ENCODE measurements around the gene NAA38. TPM values are rescaled to one million over a fixed set of nuclear protein-coding genes. Genes with fewer than 3 reads are reported as not detected.

Gene NAA38
- total RNA-seq, 2 experiments from 2014 or later: 15.4 to 16.3 TPM

DNA sequence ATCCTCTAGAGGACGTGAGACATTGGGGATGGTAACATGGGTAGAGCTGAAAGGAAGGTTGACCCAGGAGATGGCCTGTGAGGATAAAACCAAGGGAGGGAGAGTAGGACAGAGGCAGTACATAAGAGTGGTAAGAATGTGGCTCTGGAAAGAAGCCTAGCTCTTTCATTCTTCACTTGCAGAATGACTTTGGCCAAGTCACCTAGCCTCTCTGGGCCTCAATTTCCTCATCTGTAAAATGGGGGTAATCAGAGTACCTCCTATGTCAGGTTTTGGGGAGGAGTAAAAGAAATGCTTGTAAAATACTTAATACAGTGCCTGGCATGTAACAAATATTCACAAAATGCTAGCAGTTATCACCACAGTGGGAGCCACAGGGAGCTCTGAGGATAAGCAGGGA lies 16.5 kb downstream of the NAA38 start:
- CTCF ChIA-PET: interaction anchor here (0.8 to 1.9 kb wide), 6 partner anchors 16 to 220 kb away, joined by 3 to 5 read pairs (median 4); partner anchors contain the start of gene NAA38
- intact Hi-C loops (cut with DNase I, micrococcal nuclease): loop anchor here (5.0 to 10.0 kb wide), 4 partner anchors 154 to 606 kb away; partner anchors contain the start of genes DVL2 (in 2 of the 2), PHF23 (in 2 of the 2), POLR2A (in 1 of the 2) and SLC35G6 (in 1 of the 2)
- Histone ChIP-seq H3K36me3 (ENCODE audit: insufficient read depth, low read length) (peaks cover 18% of the 10 kb centered on the region), H3K9me3 (ENCODE audit: control insufficient read depth in 1 of 2, insufficient read depth in 1 of 2, low read length in 2 of 2) (no peaks in the 10 kb centered on the region), H3K27ac (ENCODE audit: low read depth in 1 of 2, low read length in 2 of 2) (peak overlapping the region; percentile 100), H3K4me3 (ENCODE audit: low read length) (peak overlapping the region; percentile 84), H3K4me1 (ENCODE audit: insufficient read depth, low read length) (peaks cover 93% of the 10 kb centered on the region), H3K27me3 (ENCODE audit: control insufficient read depth in 1 of 2, insufficient read depth in 2 of 2, low read length in 2 of 2) (no peaks in the 10 kb centered on the region)
- H3K27me3 Mint-ChIP-seq: peaks cover 10% of the 10 kb centered on the region
- POLR2A ChIA-PET: interaction anchor here (10.1 kb wide), 1 partner anchor 16 kb away, joined by 79 read pairs; the partner anchor contains the start of genes CYB5D1 and NAA38
- H3K4me3 Mint-ChIP-seq: peak overlapping the region; percentile 85
- no peaks in the 10 kb centered on the region for H3K9me3 Mint-ChIP-seq
- DNase-seq: no peak
- H3K4me1 Mint-ChIP-seq (ENCODE audit: low read depth): peaks cover 63% of the 10 kb centered on the region
- peak overlapping the region; percentile 90 for H3K27ac Mint-ChIP-seq
- ATAC-seq (ENCODE audit: poor library complexity): no peak
- no peak for TF ChIP-seq CTCF (IDR thresholded peaks at IDR 0.05)
- peaks cover 53% of the 10 kb centered on the region for H3K36me3 Mint-ChIP-seq (ENCODE audit: low read depth)

- peaks cover 49% of the 10 kb centered on the region for H3K36me3 Mint-ChIP-seq (ENCODE audit: low read depth)
- H3K27ac Mint-ChIP-seq: peak overlapping the region; percentile 90
- ATAC-seq (ENCODE audit: poor library complexity): no peak
- H3K4me1 Mint-ChIP-seq (ENCODE audit: low read depth): peaks cover 63% of the 10 kb centered on the region
- H3K9me3 Mint-ChIP-seq: no peaks in the 10 kb centered on the region
- ChIA-PET CTCF (interaction anchor here (0.9 to 1.9 kb wide), 3 partner anchors 17 to 148 kb away, joined by 4 to 5 read pairs (median 4); partner anchors contain the start of gene NAA38), POLR2A (interaction anchor here (10.1 kb wide), 1 partner anchor 16 kb away, joined by 79 read pairs; the partner anchor contains the start of genes CYB5D1 and NAA38)
- H3K27me3 Mint-ChIP-seq: peaks cover 10% of the 10 kb centered on the region
- Histone ChIP-seq H3K4me3 (ENCODE audit: low read length) (no peak overlapping the region), H3K27me3 (ENCODE audit: control insufficient read depth in 1 of 2, insufficient read depth in 2 of 2, low read length in 2 of 2) (no peaks in the 10 kb centered on the region), H3K36me3 (ENCODE audit: insufficient read depth, low read length) (peaks cover 14% of the 10 kb centered on the region), H3K9me3 (ENCODE audit: control insufficient read depth in 1 of 2, insufficient read depth in 1 of 2, low read length in 2 of 2) (no peaks in the 10 kb centered on the region), H3K4me1 (ENCODE audit: insufficient read depth, low read length) (peaks cover 92% of the 10 kb centered on the region), H3K27ac (ENCODE audit: low read depth in 1 of 2, low read length in 2 of 2) (peak overlapping the region; percentile 100)
- H3K4me3 Mint-ChIP-seq: peak overlapping the region; percentile 85
- DNase-seq: no peak
- TF ChIP-seq CTCF (IDR thresholded peaks at IDR 0.05): no peak
- intact Hi-C loops (cut with DNase I, micrococcal nuclease): loop anchor here (5.0 to 10.0 kb wide), 4 partner anchors 153 to 606 kb away; partner anchors contain the start of genes DVL2 (in 2 of the 2), PHF23 (in 2 of the 2), POLR2A (in 1 of the 2) and SLC35G6 (in 1 of the 2)
These were observed 16.9 kb downstream of the NAA38 start for GRCh38 chr17:7840441-7840840.

- H3K4me1 ChIP-seq (ENCODE audit: insufficient read depth, low read length): peaks cover 88% of the 10 kb centered on the region
- CTCF ChIA-PET: no interaction called here
- no peak for TF ChIP-seq CTCF (IDR thresholded peaks at IDR 0.05)
- H3K27me3 ChIP-seq (ENCODE audit: control insufficient read depth in 1 of 2, insufficient read depth in 2 of 2, low read length in 2 of 2): no peaks in the 10 kb centered on the region
- no peaks in the 10 kb centered on the region for H3K9me3 ChIP-seq (ENCODE audit: control insufficient read depth in 1 of 2, insufficient read depth in 1 of 2, low read length in 2 of 2)
- POLR2A ChIA-PET: interaction anchor here (10.1 kb wide), 1 partner anchor 17 kb away, joined by 79 read pairs; the partner anchor contains the start of genes CYB5D1 and NAA38
- no peaks in the 10 kb centered on the region for H3K9me3 Mint-ChIP-seq
- H3K27ac Mint-ChIP-seq: peak overlapping the region; percentile 90
- peak overlapping the region; percentile 5 to 100 for H3K27ac ChIP-seq (ENCODE audit: low read depth in 1 of 2, low read length in 2 of 2)
- intact Hi-C loops (cut with DNase I, micrococcal nuclease): loop anchor here (5.0 to 10.0 kb wide), 6 partner anchors 153 to 605 kb away; partner anchors contain the start of genes DVL2 (in 2 of the 2), PHF23 (in 2 of the 2), TP53 (in 2 of the 2) and WRAP53 (in 2 of the 2)
- DNase-seq (peak in 3 of 14 experiments; percentile 35 to 68 (median 46)), ATAC-seq (ENCODE audit: poor library complexity) (no peak)
- peaks cover 10% of the 10 kb centered on the region for H3K27me3 Mint-ChIP-seq
- H3K4me3 ChIP-seq (ENCODE audit: low read length): no peak overlapping the region
- peaks cover 63% of the 10 kb centered on the region for H3K4me1 Mint-ChIP-seq (ENCODE audit: low read depth)
- peaks cover 12% of the 10 kb centered on the region for H3K36me3 ChIP-seq (ENCODE audit: insufficient read depth, low read length)
- H3K4me3 Mint-ChIP-seq: peak overlapping the region; percentile 85
- H3K36me3 Mint-ChIP-seq (ENCODE audit: low read depth): peaks cover 55% of the 10 kb centered on the region
These were observed 17.5 kb downstream of the NAA38 start for GRCh38 chr17:7839876-7840261.

Measured in CD4-positive, alpha-beta T cell (primary cell).